ENCODE measurements around the gene GSG1L2. TPM values are rescaled to one million over a fixed set of nuclear protein-coding genes. Genes with fewer than 3 reads are reported as not detected.

GSG1L2 gene
- polyA plus RNA-seq, 3 donors, result not detected

DNA sequence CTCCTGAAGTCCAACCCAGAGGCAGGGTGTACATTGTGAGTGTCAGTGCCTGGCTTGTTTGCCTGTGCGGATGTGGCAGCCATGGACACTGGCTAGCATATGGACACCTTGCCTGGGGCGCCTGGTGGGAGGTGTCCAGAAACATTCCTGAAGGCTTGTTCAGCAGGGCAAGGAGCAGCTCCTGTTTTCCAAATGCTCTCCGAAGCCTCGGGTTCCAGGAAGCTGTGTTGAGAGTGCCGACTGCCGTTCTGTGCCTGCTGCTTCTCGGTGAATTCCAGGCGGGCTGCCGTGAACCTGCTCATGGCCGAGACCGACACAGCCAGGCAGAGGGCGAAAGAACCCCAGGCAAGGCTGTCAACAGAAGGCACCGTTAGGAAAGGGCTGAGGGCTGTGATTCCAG lies 19.6 kb downstream of the GSG1L2 start:
- no peaks in the 10 kb centered on the region for H4K20me1 ChIP-seq (ENCODE audit: insufficient read depth, low read length)
- no peaks in the 10 kb centered on the region for H3K9me3 ChIP-seq (replicated peaks in 1 of 2; ENCODE audit: control insufficient read depth in 1 of 2, insufficient read depth in 1 of 2, low read length in 2 of 2)
- H3K9ac ChIP-seq (ENCODE audit: insufficient read depth, low read length, poor library complexity, severe bottlenecking), result no peak overlapping the region
- TF ChIP-seq, protein P1, sequence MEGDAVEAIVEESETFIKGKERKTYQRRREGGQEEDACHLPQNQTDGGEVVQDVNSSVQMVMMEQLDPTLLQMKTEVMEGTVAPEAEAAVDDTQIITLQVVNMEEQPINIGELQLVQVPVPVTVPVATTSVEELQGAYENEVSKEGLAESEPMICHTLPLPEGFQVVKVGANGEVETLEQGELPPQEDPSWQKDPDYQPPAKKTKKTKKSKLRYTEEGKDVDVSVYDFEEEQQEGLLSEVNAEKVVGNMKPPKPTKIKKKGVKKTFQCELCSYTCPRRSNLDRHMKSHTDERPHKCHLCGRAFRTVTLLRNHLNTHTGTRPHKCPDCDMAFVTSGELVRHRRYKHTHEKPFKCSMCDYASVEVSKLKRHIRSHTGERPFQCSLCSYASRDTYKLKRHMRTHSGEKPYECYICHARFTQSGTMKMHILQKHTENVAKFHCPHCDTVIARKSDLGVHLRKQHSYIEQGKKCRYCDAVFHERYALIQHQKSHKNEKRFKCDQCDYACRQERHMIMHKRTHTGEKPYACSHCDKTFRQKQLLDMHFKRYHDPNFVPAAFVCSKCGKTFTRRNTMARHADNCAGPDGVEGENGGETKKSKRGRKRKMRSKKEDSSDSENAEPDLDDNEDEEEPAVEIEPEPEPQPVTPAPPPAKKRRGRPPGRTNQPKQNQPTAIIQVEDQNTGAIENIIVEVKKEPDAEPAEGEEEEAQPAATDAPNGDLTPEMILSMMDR (IDR thresholded peaks at IDR 0.05), result no peak
- 67% methylated on average over 13 of the region's 13 CpGs for WGBS (ENCODE audit: insufficient coverage)
- H3K4me2 ChIP-seq (replicated peaks; ENCODE audit: extremely low read depth, low read length, poor library complexity, severe bottlenecking), result no peak overlapping the region
- Mint-ChIP-seq H3K27me3 (ENCODE audit: low read depth in 3 of 3) (peaks cover 5 to 7% (median 6%) of the 10 kb centered on the region in 3 donors), H3K36me3 (no peaks in the 10 kb centered on the region), H3K9me3 (peaks cover 0 to 6% (median 2%) of the 10 kb centered on the region in 7 donors), H3K4me3 (no peak overlapping the region), H3K27ac (no peak overlapping the region), H3K4me1 (no peaks in the 10 kb centered on the region)
- no peak overlapping the region for H2AFZ ChIP-seq (ENCODE audit: insufficient read depth, low read depth, low read length, poor library complexity, severe bottlenecking)
- H3K36me3 ChIP-seq (replicated peaks in 1 of 2; ENCODE audit: control insufficient read depth in 1 of 2, insufficient read depth in 2 of 2, low read length in 2 of 2), result no peaks in the 10 kb centered on the region
- no peak overlapping the region for H3K27ac ChIP-seq (ENCODE audit: low read depth in 1 of 2, low read length in 2 of 2)
- intact Hi-C loops (cut with micrococcal nuclease), result loop anchor here in 1 of 2 donors (10.0 kb wide), 1 partner anchor 57 kb away; no protein-coding TSS in a partner anchor
- DNase-seq, result no peak
- H3K79me2 ChIP-seq (ENCODE audit: insufficient read depth, low read length), result no peaks in the 10 kb centered on the region
- peaks cover 0 to 2% of the 10 kb centered on the region in 2 donors for H3K27me3 ChIP-seq (ENCODE audit: control insufficient read depth in 2 of 2, insufficient read depth in 2 of 2, low read length in 2 of 2)
- H3K4me3 ChIP-seq (replicated peaks in 1 of 3; ENCODE audit: low read depth in 2 of 3, low read length in 3 of 3), result no peak overlapping the region
- H3K4me1 ChIP-seq (ENCODE audit: control insufficient read depth in 1 of 2, insufficient read depth in 2 of 2, low read length in 2 of 2), result no peaks in the 10 kb centered on the region

DNA sequence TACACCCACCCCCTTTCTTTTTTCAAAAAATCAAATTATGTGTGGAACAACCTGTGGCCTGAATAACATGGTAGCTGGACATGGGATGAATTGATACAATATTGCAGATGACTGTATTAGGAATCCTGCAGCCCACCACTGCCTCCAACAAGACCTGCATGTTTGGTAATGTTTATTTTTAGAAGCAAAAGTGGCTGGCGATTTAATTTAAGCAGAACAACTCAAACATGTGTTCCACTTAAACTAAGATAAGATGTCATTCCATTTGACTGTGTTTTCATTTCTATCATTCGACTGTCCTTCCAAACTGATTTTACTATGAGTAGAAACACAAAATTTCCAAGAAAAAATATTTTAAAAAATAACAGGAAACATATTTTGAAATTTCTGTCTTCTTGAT lies 20.4 kb downstream of the GSG1L2 start:
- Histone ChIP-seq H3K4me3 (replicated peaks in 1 of 3; ENCODE audit: low read depth in 2 of 3, low read length in 3 of 3) (no peak overlapping the region), H3K9me3 (replicated peaks in 1 of 2; ENCODE audit: control insufficient read depth in 1 of 2, insufficient read depth in 1 of 2, low read length in 2 of 2) (no peaks in the 10 kb centered on the region)
- H3K4me1 Mint-ChIP-seq, result no peaks in the 10 kb centered on the region

More for the DNA sequence above, 20.4 kb downstream of the GSG1L2 start:
- H4K20me1 ChIP-seq (ENCODE audit: insufficient read depth, low read length), result no peaks in the 10 kb centered on the region
- no CpG with 5 or more reads among the region's 2 CpGs for WGBS (ENCODE audit: insufficient coverage)
- peaks cover 0 to 2% of the 10 kb centered on the region in 2 donors for H3K27me3 ChIP-seq (ENCODE audit: control insufficient read depth in 2 of 2, insufficient read depth in 2 of 2, low read length in 2 of 2)
- no peaks in the 10 kb centered on the region for H3K79me2 ChIP-seq (ENCODE audit: insufficient read depth, low read length)
- H3K4me2 ChIP-seq (replicated peaks; ENCODE audit: extremely low read depth, low read length, poor library complexity, severe bottlenecking), result no peak overlapping the region
- DNase-seq, result no peak
- H3K36me3 Mint-ChIP-seq, result no peaks in the 10 kb centered on the region
- peaks cover 5 to 6% (median 6%) of the 10 kb centered on the region in 3 donors for H3K27me3 Mint-ChIP-seq (ENCODE audit: low read depth in 3 of 3)
- H3K4me3 Mint-ChIP-seq, result no peak overlapping the region
- H3K9ac ChIP-seq (ENCODE audit: insufficient read depth, low read length, poor library complexity, severe bottlenecking), result no peak overlapping the region
- H3K9me3 Mint-ChIP-seq, result peaks cover 0 to 6% (median 2%) of the 10 kb centered on the region in 7 donors
- TF ChIP-seq, protein P1 (IDR thresholded peaks at IDR 0.05), result no peak
- H3K4me1 ChIP-seq (ENCODE audit: control insufficient read depth in 1 of 2, insufficient read depth in 2 of 2, low read length in 2 of 2), result no peaks in the 10 kb centered on the region
- intact Hi-C loops (cut with micrococcal nuclease), result loop anchor here in 1 of 2 donors (10.0 kb wide), 1 partner anchor 57 kb away; no protein-coding TSS in a partner anchor
- H3K27ac ChIP-seq (ENCODE audit: low read depth in 1 of 2, low read length in 2 of 2), result no peak overlapping the region
- H2AFZ ChIP-seq (ENCODE audit: insufficient read depth, low read depth, low read length, poor library complexity, severe bottlenecking), result no peak overlapping the region
- no peak overlapping the region for H3K27ac Mint-ChIP-seq
- H3K36me3 ChIP-seq (replicated peaks in 1 of 2; ENCODE audit: control insufficient read depth in 1 of 2, insufficient read depth in 2 of 2, low read length in 2 of 2), result no peaks in the 10 kb centered on the region
